Keratinocyte (primary cell): ENCODE measurements around the gene PRKAR2B. TPM values are rescaled to one million over a fixed set of nuclear protein-coding genes. Genes with fewer than 3 reads are reported as not detected.

Experiments used
- DNase-seq: peaks from one replicate; pipeline ENCODE4 v3.0.0-alpha.2; 2011; ENCODE audit warnings: low read depth, missing footprints, low spot score
- FAIRE-seq: peaks from 2 replicates; lab custom pipeline; 2011; peaks lifted over from hg19 to GRCh38; lab: Jason Lieb, UNC
- H2AFZ ChIP-seq: 2 replicates; pipeline ENCODE4 v1.6.0; 2012; ENCODE audit warnings: low read length, control low read depth, inconsistent platforms; ENCODE audit not compliant: control insufficient read depth
- H3K27ac ChIP-seq: 2 replicates; pipeline ENCODE4 v1.5.1; 2011; ENCODE audit warnings: low read length; ENCODE audit not compliant: control insufficient read depth, insufficient read depth
- H3K27me3 ChIP-seq: 3 replicates; pipeline ENCODE4 v1.6.0; 2011; ENCODE audit warnings: low read length; ENCODE audit not compliant: control insufficient read depth, insufficient read depth; ENCODE audit errors: extremely low read depth
- H3K36me3 ChIP-seq, 2 experiments: 2 replicates in 1 of 2; 3 replicates in 1 of 2; pipeline ENCODE4 v1.5.1; 2011; ENCODE audit warnings: low read length in 2 of 2, mild to moderate bottlenecking in 1 of 2; ENCODE audit not compliant: control insufficient read depth in 2 of 2, insufficient read depth in 2 of 2; ENCODE audit errors: extremely low read depth in 1 of 2
- H3K4me1 ChIP-seq: 3 replicates; pipeline ENCODE4 v1.5.1; 2011; ENCODE audit warnings: low read length; ENCODE audit not compliant: control insufficient read depth, insufficient read depth; ENCODE audit errors: extremely low read depth
- H3K4me2 ChIP-seq: 3 replicates; pipeline ENCODE4 v1.6.0; 2011; ENCODE audit warnings: low read depth, low read length; ENCODE audit not compliant: control insufficient read depth, insufficient read depth; ENCODE audit errors: extremely low read depth
- H3K4me3 ChIP-seq, 3 experiments: fragments of 200-600 bp in 1 of 3; sonication (generic) in 1 of 3; 2 replicates in 2 of 3; 3 replicates in 1 of 3; pipeline ENCODE4 v1.5.1; 2011 to 2016; ENCODE audit warnings: low read length in 3 of 3, mild to moderate bottlenecking in 3 of 3, control low read depth in 2 of 3, inconsistent platforms in 1 of 3, low read depth in 1 of 3, mixed read lengths in 1 of 3, mixed run types in 1 of 3, moderate library complexity in 1 of 3; ENCODE audit not compliant: control insufficient read depth in 2 of 3, insufficient read depth in 2 of 3; ENCODE audit errors: extremely low read depth in 1 of 3
- H3K79me2 ChIP-seq: 2 replicates; pipeline ENCODE4 v1.6.0; 2012; ENCODE audit warnings: low read length; ENCODE audit not compliant: control insufficient read depth, insufficient read depth
- H3K9ac ChIP-seq: 3 replicates; pipeline ENCODE4 v1.6.0; 2011; ENCODE audit warnings: low read length; ENCODE audit not compliant: control insufficient read depth, insufficient read depth; ENCODE audit errors: extremely low read depth
- H3K9me1 ChIP-seq: 3 replicates; pipeline ENCODE4 v1.6.0; 2011; ENCODE audit warnings: low read length; ENCODE audit not compliant: control insufficient read depth, insufficient read depth; ENCODE audit errors: extremely low read depth
- H3K9me3 ChIP-seq: 2 replicates; pipeline ENCODE4 v1.5.1; 2012; ENCODE audit warnings: low read depth, low read length; ENCODE audit not compliant: control insufficient read depth
- H4K20me1 ChIP-seq: 3 replicates; pipeline ENCODE4 v1.6.0; 2011; ENCODE audit warnings: low read length; ENCODE audit not compliant: control insufficient read depth, insufficient read depth; ENCODE audit errors: extremely low read depth
- EZH2 ChIP-seq: IDR thresholded peaks from one replicate; pipeline ENCODE4 v1.6.1; 2012; ENCODE audit warnings: inconsistent platforms, mild to moderate bottlenecking, low read length, moderate library complexity
- dilution Hi-C: fragments of 300-500 bp; cut with MboI; formaldehyde crosslinking; loops from one replicate; pipeline ENCODE4 v1.7.0; 2020; ENCODE audit warnings: low sequenced_read_pairs; ENCODE audit not compliant: extremely low pct_ligation_motif_present
- polyA plus RNA-seq, 5 experiments: library from polyadenylated mRNA; depleted of rRNA in 3 of 5; stranded (reverse) in 3 of 5; stranded (forward) in 1 of 5; unstranded in 1 of 5; fragments of >200 nt; gene quantifications; 1 replicate in 1 of 5; 2 replicates in 3 of 5; 3 replicates in 1 of 5; pipeline versions ENCODE4 v1.2.1 to v1.2.3, GENCODE V29; 2011 to 2012; ENCODE audit warnings: missing spikeins in 2 of 5, low read depth in 1 of 5, low replicate concordance in 1 of 5
- TF ChIP-seq, protein P1 (sequence below), 3 experiments: IDR thresholded peaks in 1 of 3; conservative IDR thresholded peaks in 1 of 3; optimal IDR thresholded peaks in 1 of 3; 2 replicates in 2 of 3; 3 replicates in 1 of 3; pipeline versions ENCODE3 to v1.5.1; 2011; ENCODE audit warnings: low read length in 3 of 3, mild to moderate bottlenecking in 3 of 3, moderate library complexity in 2 of 3, control low read depth in 1 of 3, inconsistent platforms in 1 of 3; ENCODE audit not compliant: insufficient read depth in 2 of 3; ENCODE audit errors: extremely low read depth in 1 of 3

Gene PRKAR2B
- polyA plus RNA-seq, 1 donor (not counting 4 experiments of a cell fraction or from before 2014, with no cell fraction given): 0.01 TPM

DNA sequence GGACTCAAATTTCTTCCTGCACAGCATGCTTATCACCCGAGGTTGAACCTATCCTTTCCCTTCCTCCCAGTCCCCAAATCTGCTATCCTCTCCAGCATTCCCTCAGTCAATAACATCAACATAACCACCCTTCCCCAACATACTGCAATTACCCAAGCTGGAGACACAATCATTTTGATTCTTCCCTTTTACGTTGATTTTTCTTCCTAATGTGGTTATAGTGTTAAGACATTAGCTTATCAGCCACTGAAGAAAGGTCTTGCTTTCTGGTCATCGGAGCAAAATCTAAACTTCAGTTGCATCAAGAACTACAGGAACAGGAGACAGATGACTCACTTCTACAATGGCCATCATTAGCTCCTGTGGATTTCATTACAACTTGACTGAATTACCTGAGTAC is 120.8 kb downstream of the PRKAR2B start:
- no peak overlapping the region for H3K4me2 ChIP-seq
- no peak overlapping the region for H2AFZ ChIP-seq
- H3K36me3 ChIP-seq: no peaks in the 10 kb centered on the region
- no peaks in the 10 kb centered on the region for H3K9me3 ChIP-seq
- peaks cover 5% of the 10 kb centered on the region for H3K4me1 ChIP-seq
- no peak overlapping the region for H3K4me3 ChIP-seq
- no peaks in the 10 kb centered on the region for H4K20me1 ChIP-seq
- FAIRE-seq (peak; percentile 34), DNase-seq (no peak)
- peaks cover 5% of the 10 kb centered on the region for H3K79me2 ChIP-seq
- TF ChIP-seq, protein P1, sequence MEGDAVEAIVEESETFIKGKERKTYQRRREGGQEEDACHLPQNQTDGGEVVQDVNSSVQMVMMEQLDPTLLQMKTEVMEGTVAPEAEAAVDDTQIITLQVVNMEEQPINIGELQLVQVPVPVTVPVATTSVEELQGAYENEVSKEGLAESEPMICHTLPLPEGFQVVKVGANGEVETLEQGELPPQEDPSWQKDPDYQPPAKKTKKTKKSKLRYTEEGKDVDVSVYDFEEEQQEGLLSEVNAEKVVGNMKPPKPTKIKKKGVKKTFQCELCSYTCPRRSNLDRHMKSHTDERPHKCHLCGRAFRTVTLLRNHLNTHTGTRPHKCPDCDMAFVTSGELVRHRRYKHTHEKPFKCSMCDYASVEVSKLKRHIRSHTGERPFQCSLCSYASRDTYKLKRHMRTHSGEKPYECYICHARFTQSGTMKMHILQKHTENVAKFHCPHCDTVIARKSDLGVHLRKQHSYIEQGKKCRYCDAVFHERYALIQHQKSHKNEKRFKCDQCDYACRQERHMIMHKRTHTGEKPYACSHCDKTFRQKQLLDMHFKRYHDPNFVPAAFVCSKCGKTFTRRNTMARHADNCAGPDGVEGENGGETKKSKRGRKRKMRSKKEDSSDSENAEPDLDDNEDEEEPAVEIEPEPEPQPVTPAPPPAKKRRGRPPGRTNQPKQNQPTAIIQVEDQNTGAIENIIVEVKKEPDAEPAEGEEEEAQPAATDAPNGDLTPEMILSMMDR (optimal IDR thresholded peaks at IDR 0.05 in 1 of 3, IDR thresholded peaks at IDR 0.05 in 1 of 3, conservative IDR thresholded peaks at IDR 0.05 in 1 of 3; ENCODE audit: extremely low read depth in 1 of 3, insufficient read depth in 2 of 3, low read length in 3 of 3): no peak
- TF ChIP-seq EZH2: no peak
- dilution Hi-C loops: no loop called here
- no peak overlapping the region for H3K9ac ChIP-seq
- H3K27me3 ChIP-seq: no peaks in the 10 kb centered on the region
- H3K9me1 ChIP-seq: no peaks in the 10 kb centered on the region
- H3K27ac ChIP-seq: no peak overlapping the region

DNA sequence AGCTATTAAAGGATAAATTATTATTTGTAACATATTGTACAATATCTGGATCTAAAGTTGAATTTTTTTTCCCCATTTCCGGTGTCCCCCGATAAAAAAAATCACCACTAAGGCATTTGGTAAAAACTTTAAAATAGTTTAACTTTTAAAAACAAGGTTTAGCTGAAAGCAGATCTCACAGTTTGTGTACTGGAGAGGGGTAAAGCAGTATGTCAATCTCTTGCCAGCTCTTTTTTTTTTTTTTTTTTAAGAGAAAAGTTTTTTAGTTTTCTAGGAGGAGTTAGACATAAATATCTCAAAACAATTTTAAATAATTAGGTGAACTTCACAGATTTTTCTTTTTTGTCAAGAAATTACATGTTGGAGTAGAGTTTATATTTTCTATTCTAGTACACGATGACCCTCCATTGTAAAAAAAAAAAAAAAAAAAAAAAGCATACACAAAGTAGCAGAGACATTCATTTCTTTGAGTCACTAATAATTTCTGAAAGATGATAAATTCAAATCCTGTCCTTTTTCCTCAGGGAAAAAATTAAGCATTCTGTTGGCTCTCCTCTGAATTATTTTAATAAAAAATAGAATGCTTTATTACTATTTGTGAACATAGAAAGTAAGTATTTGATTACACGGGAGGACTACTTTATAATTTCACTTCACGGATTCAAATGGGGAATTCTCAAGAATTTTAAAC is 122.4 kb downstream of the PRKAR2B start:
- peak overlapping the region; percentile 98 for H3K4me2 ChIP-seq
- DNase-seq (no peak), FAIRE-seq (no peak)
- dilution Hi-C loops: no loop called here
- peak overlapping the region; percentile 85 for H2AFZ ChIP-seq
- TF ChIP-seq, protein P1 (optimal IDR thresholded peaks at IDR 0.05 in 1 of 3, IDR thresholded peaks at IDR 0.05 in 1 of 3, conservative IDR thresholded peaks at IDR 0.05 in 1 of 3; ENCODE audit: extremely low read depth in 1 of 3, insufficient read depth in 2 of 3, low read length in 3 of 3): no peak
- no peak for TF ChIP-seq EZH2
- H3K27ac ChIP-seq: peak overlapping the region; percentile 99
- peak overlapping the region; percentile 54 to 92 (median 75) for H3K4me3 ChIP-seq
- peaks cover 6% of the 10 kb centered on the region for H3K4me1 ChIP-seq
- no peaks in the 10 kb centered on the region for H4K20me1 ChIP-seq
- peaks cover 18% of the 10 kb centered on the region for H3K79me2 ChIP-seq
- no peaks in the 10 kb centered on the region for H3K27me3 ChIP-seq
- H3K9me3 ChIP-seq: no peaks in the 10 kb centered on the region
- H3K9me1 ChIP-seq: no peaks in the 10 kb centered on the region
- H3K36me3 ChIP-seq: no peaks in the 10 kb centered on the region
- H3K9ac ChIP-seq: peak overlapping the region; percentile 99
